WTC11 (cell line): ENCODE data around the gene OPCML. TPM values are rescaled to one million over a fixed set of nuclear protein-coding genes. Genes with fewer than 3 reads are reported as not detected.

Experiments used
- ATAC-seq: fragments of 200-7000 bp; cut with Tn5 transposase; 2 replicates; pipeline ENCODE4 v1.10.0; 2021; ENCODE audit warnings: mild to moderate bottlenecking, moderate library complexity
- CTCF ChIA-PET: fragments of 300-600 bp; sonication (Branson Sonifier 250); formaldehyde crosslinking; loops from one replicate; lab custom pipeline; 2021; ENCODE audit warnings: antibody characterized with exemption; lab: Charles Lee
- POLR2A ChIA-PET: fragments of 350-600 bp; sonication (Branson Sonifier 250); formaldehyde crosslinking; loops from one replicate; lab custom pipeline; 2021; ENCODE audit warnings: antibody characterized with exemption; lab: Charles Lee
- DNase-seq: peaks from one replicate; pipeline ENCODE4 v3.0.0; 2021; ENCODE audit warnings: low spot score
- H3K27ac Mint-ChIP-seq: 2 replicates; pipeline ENCODE4 v1.8.0; 2021; ENCODE audit warnings: mixed read lengths
- H3K27me3 Mint-ChIP-seq: 2 replicates; pipeline ENCODE4 v1.8.0; 2021; ENCODE audit warnings: low read depth, mild to moderate bottlenecking, moderate library complexity, mixed read lengths
- H3K36me3 Mint-ChIP-seq: 2 replicates; pipeline ENCODE4 v1.8.0; 2021; ENCODE audit warnings: mixed read lengths
- H3K4me1 Mint-ChIP-seq: 2 replicates; pipeline ENCODE4 v1.8.0; 2022; ENCODE audit warnings: mixed read lengths
- H3K4me3 Mint-ChIP-seq: 2 replicates; pipeline ENCODE4 v1.8.0; 2021; ENCODE audit warnings: mild to moderate bottlenecking, moderate library complexity, mixed read lengths
- H3K9me3 Mint-ChIP-seq: 2 replicates; pipeline ENCODE4 v1.8.0; 2021; ENCODE audit warnings: mixed read lengths
- ATF6 ChIP-seq: sonication (generic); formaldehyde crosslinking; IDR thresholded peaks from 2 replicates; pipeline ENCODE4 v1.8.1; 2023; ENCODE audit warnings: mild to moderate bottlenecking, missing genetic modification reagents
- FOXJ3 ChIP-seq: sonication (generic); formaldehyde crosslinking; IDR thresholded peaks from 2 replicates; pipeline ENCODE4 v1.9.0; 2021; ENCODE audit warnings: missing genetic modification reagents, mild to moderate bottlenecking, borderline replicate concordance
- FOXP1 ChIP-seq: sonication (generic); formaldehyde crosslinking; IDR thresholded peaks from 2 replicates; pipeline ENCODE4 v1.8.0; 2022; ENCODE audit warnings: missing genetic modification reagents, mild to moderate bottlenecking, moderate library complexity, borderline replicate concordance
- IRF2 ChIP-seq: sonication (generic); formaldehyde crosslinking; IDR thresholded peaks from 2 replicates; pipeline ENCODE4 v1.8.0; 2022; ENCODE audit warnings: low read depth, missing genetic modification reagents, borderline replicate concordance
- MXD4 ChIP-seq: fragments of 250-450 bp; sonication (Bioruptor Pico); IDR thresholded peaks from 2 replicates; pipeline ENCODE4 v1.8.0; 2021; ENCODE audit warnings: mild to moderate bottlenecking, moderate library complexity, borderline replicate concordance
- MYBL2 ChIP-seq: sonication (generic); formaldehyde crosslinking; IDR thresholded peaks from 2 replicates; pipeline ENCODE4 v1.8.1; 2023; ENCODE audit warnings: mild to moderate bottlenecking, moderate library complexity, missing genetic modification reagents
- NFATC4 ChIP-seq: fragments of 250-450 bp; sonication (Bioruptor Pico); IDR thresholded peaks from 2 replicates; pipeline ENCODE4 v1.9.0; 2021; ENCODE audit warnings: mild to moderate bottlenecking
- NFYB ChIP-seq: sonication (generic); formaldehyde crosslinking; conservative IDR thresholded peaks from 2 replicates; pipeline ENCODE4 v1.8.0; 2022; ENCODE audit warnings: low read depth, missing genetic modification reagents
- NR1H2 ChIP-seq: sonication (generic); formaldehyde crosslinking; IDR thresholded peaks from 2 replicates; pipeline ENCODE4 v1.9.0; 2021; ENCODE audit warnings: mild to moderate bottlenecking, moderate library complexity, missing genetic modification reagents
- PREB ChIP-seq: sonication (generic); formaldehyde crosslinking; IDR thresholded peaks from 2 replicates; pipeline ENCODE4 v1.8.1; 2022; ENCODE audit warnings: mild to moderate bottlenecking, missing genetic modification reagents, moderate library complexity, borderline replicate concordance
- SMAD3 ChIP-seq: sonication (generic); formaldehyde crosslinking; IDR thresholded peaks from 2 replicates; pipeline ENCODE4 v1.8.0; 2022; ENCODE audit warnings: missing genetic modification reagents, mild to moderate bottlenecking, borderline replicate concordance
- total RNA-seq: library from RNA; stranded (reverse); gene quantifications from 3 replicates; pipeline ENCODE4 v1.2.3, GENCODE V29; 2021
- TF ChIP-seq, protein P1 (sequence below): sonication (generic); formaldehyde crosslinking; IDR thresholded peaks from 2 replicates; pipeline ENCODE4 v1.8.1; 2022; ENCODE audit warnings: low read depth, mild to moderate bottlenecking, moderate library complexity, missing genetic modification reagents, borderline replicate concordance
- TF ChIP-seq, protein P2 (sequence below): sonication (generic); formaldehyde crosslinking; IDR thresholded peaks from 2 replicates; pipeline ENCODE4 v1.8.0; 2022; ENCODE audit warnings: mild to moderate bottlenecking, missing genetic modification reagents
- TF ChIP-seq, protein P3 (sequence below): sonication (generic); formaldehyde crosslinking; conservative IDR thresholded peaks from 2 replicates; pipeline ENCODE4 v1.8.1; 2023; ENCODE audit warnings: mild to moderate bottlenecking, low read depth, missing genetic modification reagents, moderate library complexity
- TF ChIP-seq, protein P4 (sequence below): sonication (generic); formaldehyde crosslinking; IDR thresholded peaks from 2 replicates; pipeline ENCODE4 v1.8.0; 2022; ENCODE audit warnings: mild to moderate bottlenecking, missing genetic modification reagents
- TF ChIP-seq, protein P5 (sequence below): sonication (generic); formaldehyde crosslinking; IDR thresholded peaks from 2 replicates; pipeline ENCODE4 v1.8.1; 2022; ENCODE audit warnings: low read depth, missing genetic modification reagents, borderline replicate concordance

OPCML gene
- total RNA-seq, 1 experiment from 2014 or later = 1.5 TPM

DNA sequence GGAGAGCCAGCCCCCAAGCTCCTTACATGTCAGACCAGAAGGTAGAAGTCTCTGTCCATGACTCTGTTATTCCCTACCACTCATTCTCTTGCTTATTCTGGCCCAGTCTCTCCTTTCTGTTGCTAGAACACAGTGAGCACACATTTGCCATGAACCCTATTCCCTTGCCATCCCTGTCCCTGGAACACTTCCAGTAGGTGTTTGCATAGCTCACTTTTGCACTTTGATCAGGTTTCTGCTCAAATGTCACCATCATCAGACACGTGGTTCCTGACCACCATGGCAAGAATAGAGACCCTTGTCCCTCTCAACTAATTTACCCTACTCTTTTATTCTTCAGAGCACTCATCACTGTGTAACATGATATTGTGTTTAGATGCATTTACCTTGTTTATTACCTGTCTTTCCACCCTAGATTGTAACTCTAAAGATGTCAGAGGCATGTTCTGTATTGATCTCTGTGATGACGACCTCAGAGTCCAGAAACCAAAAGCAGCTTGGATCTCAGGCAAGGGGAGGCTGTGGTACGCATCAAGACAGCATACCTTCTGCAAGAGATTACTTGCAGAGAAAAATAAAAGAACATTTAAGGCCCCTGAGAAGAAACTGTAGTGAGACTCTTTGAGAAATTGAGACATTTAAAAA lies 606.4 kb downstream of the OPCML start (continued):
- TF ChIP-seq, protein P1, sequence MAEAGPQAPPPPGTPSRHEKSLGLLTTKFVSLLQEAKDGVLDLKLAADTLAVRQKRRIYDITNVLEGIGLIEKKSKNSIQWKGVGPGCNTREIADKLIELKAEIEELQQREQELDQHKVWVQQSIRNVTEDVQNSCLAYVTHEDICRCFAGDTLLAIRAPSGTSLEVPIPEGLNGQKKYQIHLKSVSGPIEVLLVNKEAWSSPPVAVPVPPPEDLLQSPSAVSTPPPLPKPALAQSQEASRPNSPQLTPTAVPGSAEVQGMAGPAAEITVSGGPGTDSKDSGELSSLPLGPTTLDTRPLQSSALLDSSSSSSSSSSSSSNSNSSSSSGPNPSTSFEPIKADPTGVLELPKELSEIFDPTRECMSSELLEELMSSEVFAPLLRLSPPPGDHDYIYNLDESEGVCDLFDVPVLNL (CRISPR knock-in tag) = no peak
- TF ChIP-seq NFYB (no peak), ATF6 (CRISPR knock-in tag) (no peak)

DNA sequence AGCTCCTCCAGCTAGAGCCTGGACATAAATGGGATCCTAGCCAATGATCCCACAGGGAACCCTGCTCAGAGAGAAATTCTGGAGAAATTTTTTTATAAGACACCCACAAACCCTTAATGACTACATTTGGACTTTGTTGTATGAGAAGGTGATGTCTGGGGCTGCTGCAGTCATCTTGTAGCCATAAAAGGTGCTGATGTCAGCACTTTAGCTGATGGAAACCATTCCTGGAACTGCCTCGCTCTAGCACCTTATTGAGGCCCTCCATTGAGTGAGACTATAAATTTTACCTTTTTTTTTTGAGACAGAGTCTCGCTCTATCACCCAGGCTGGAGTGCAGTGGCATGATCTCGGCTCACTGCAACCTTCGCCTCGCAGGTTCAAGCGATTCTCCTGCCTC lies 610.7 kb downstream of the OPCML start:
- H3K9me3 Mint-ChIP-seq = no peaks in the 10 kb centered on the region
- CTCF ChIA-PET = interaction anchor here (1.8 kb wide), 1 partner anchor 20 kb away, joined by 8 read pairs; no protein-coding TSS in a partner anchor
- TF ChIP-seq, protein P2, sequence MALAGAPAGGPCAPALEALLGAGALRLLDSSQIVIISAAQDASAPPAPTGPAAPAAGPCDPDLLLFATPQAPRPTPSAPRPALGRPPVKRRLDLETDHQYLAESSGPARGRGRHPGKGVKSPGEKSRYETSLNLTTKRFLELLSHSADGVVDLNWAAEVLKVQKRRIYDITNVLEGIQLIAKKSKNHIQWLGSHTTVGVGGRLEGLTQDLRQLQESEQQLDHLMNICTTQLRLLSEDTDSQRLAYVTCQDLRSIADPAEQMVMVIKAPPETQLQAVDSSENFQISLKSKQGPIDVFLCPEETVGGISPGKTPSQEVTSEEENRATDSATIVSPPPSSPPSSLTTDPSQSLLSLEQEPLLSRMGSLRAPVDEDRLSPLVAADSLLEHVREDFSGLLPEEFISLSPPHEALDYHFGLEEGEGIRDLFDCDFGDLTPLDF (CRISPR knock-in tag) = no peak
- TF ChIP-seq FOXP1 (CRISPR knock-in tag) = no peak
- no peak for TF ChIP-seq NR1H2 (CRISPR knock-in tag)
- TF ChIP-seq MXD4 (CRISPR knock-in tag) = no peak
- no peak for TF ChIP-seq IRF2 (CRISPR knock-in tag)
- no peak for TF ChIP-seq FOXJ3 (CRISPR knock-in tag)
- no peak for TF ChIP-seq NFATC4 (CRISPR knock-in tag)
- TF ChIP-seq, protein P3, sequence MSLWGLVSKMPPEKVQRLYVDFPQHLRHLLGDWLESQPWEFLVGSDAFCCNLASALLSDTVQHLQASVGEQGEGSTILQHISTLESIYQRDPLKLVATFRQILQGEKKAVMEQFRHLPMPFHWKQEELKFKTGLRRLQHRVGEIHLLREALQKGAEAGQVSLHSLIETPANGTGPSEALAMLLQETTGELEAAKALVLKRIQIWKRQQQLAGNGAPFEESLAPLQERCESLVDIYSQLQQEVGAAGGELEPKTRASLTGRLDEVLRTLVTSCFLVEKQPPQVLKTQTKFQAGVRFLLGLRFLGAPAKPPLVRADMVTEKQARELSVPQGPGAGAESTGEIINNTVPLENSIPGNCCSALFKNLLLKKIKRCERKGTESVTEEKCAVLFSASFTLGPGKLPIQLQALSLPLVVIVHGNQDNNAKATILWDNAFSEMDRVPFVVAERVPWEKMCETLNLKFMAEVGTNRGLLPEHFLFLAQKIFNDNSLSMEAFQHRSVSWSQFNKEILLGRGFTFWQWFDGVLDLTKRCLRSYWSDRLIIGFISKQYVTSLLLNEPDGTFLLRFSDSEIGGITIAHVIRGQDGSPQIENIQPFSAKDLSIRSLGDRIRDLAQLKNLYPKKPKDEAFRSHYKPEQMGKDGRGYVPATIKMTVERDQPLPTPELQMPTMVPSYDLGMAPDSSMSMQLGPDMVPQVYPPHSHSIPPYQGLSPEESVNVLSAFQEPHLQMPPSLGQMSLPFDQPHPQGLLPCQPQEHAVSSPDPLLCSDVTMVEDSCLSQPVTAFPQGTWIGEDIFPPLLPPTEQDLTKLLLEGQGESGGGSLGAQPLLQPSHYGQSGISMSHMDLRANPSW (CRISPR knock-in tag) = no peak
- no peak for TF ChIP-seq SMAD3 (CRISPR knock-in tag)
- TF ChIP-seq PREB (CRISPR knock-in tag) = no peak
- TF ChIP-seq, protein P4, sequence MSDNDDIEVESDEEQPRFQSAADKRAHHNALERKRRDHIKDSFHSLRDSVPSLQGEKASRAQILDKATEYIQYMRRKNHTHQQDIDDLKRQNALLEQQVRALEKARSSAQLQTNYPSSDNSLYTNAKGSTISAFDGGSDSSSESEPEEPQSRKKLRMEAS (CRISPR knock-in tag) = no peak
- no peak for TF ChIP-seq MYBL2
- TF ChIP-seq, protein P5, sequence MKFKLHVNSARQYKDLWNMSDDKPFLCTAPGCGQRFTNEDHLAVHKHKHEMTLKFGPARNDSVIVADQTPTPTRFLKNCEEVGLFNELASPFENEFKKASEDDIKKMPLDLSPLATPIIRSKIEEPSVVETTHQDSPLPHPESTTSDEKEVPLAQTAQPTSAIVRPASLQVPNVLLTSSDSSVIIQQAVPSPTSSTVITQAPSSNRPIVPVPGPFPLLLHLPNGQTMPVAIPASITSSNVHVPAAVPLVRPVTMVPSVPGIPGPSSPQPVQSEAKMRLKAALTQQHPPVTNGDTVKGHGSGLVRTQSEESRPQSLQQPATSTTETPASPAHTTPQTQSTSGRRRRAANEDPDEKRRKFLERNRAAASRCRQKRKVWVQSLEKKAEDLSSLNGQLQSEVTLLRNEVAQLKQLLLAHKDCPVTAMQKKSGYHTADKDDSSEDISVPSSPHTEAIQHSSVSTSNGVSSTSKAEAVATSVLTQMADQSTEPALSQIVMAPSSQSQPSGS (CRISPR knock-in tag) = no peak
- TF ChIP-seq, all 79 proteins: peak for 0
- DNase-seq (no peak), ATAC-seq (no peak)
- POLR2A ChIA-PET = no interaction called here
- H3K27ac Mint-ChIP-seq = no peak overlapping the region
- H3K4me1 Mint-ChIP-seq = peaks cover 12% of the 10 kb centered on the region
- no peaks in the 10 kb centered on the region; the same call in 1 of the 2 replicates for H3K27me3 Mint-ChIP-seq
- no peaks in the 10 kb centered on the region for H3K36me3 Mint-ChIP-seq
- H3K4me3 Mint-ChIP-seq = no peak overlapping the region
